Smooth muscle cell (in vitro differentiated cells): ENCODE results near the gene TOMM70. TPM values are rescaled to one million over a fixed set of nuclear protein-coding genes. Genes with fewer than 3 reads are reported as not detected.

Experiments used
- DNase-seq: peaks from one replicate; lab custom pipeline; 2025; ENCODE audit not compliant: unreplicated experiment; lab: John Stamatoyannopoulos, UW
- H2AFZ ChIP-seq: fragments of 200-600 bp; sonication (generic); 2 replicates; pipeline ENCODE4 v1.6.0; 2016; ENCODE audit warnings: antibody characterized with exemption, low read depth, mild to moderate bottlenecking
- H3F3A ChIP-seq: fragments of 200-600 bp; sonication (generic); 2 replicates; pipeline ENCODE4 v1.6.0; 2017; ENCODE audit warnings: antibody characterized with exemption, low read depth
- H3K27ac ChIP-seq: fragments of 200-600 bp; sonication (generic); 2 replicates; pipeline ENCODE4 v1.5.1; 2016; ENCODE audit warnings: low read depth, mild to moderate bottlenecking
- H3K27me3 ChIP-seq: fragments of 200-600 bp; sonication (generic); 2 replicates; pipeline ENCODE4 v1.6.1; 2016; ENCODE audit warnings: low read depth, mild to moderate bottlenecking
- H3K36me3 ChIP-seq: fragments of 200-600 bp; sonication (generic); 2 replicates; pipeline ENCODE4 v1.5.1; 2016; ENCODE audit warnings: low read depth
- H3K4me1 ChIP-seq: fragments of 200-600 bp; sonication (generic); 2 replicates; pipeline ENCODE4 v1.5.1; 2016; ENCODE audit warnings: low read depth
- H3K4me2 ChIP-seq: fragments of 200-600 bp; sonication (generic); 2 replicates; pipeline ENCODE4 v1.6.0; 2016; ENCODE audit warnings: mild to moderate bottlenecking
- H3K4me3 ChIP-seq: fragments of 200-600 bp; sonication (generic); 2 replicates; pipeline ENCODE4 v1.5.1; 2016; ENCODE audit warnings: mild to moderate bottlenecking
- H3K79me2 ChIP-seq: fragments of 200-600 bp; sonication (generic); 2 replicates; pipeline ENCODE4 v1.6.0; 2016; ENCODE audit warnings: low read depth, mild to moderate bottlenecking
- H3K9ac ChIP-seq: fragments of 200-600 bp; sonication (generic); 2 replicates; pipeline ENCODE4 v1.6.0; 2016; ENCODE audit warnings: low read depth
- H3K9me3 ChIP-seq: fragments of 200-600 bp; sonication (generic); replicated peaks from 2 replicates; pipeline ENCODE4 v1.5.1; 2016; ENCODE audit warnings: low read depth
- H4K20me1 ChIP-seq: fragments of 200-600 bp; sonication (generic); 2 replicates; pipeline ENCODE4 v1.6.0; 2016; ENCODE audit warnings: low read depth
- CTCF ChIP-seq: fragments of 200-600 bp; sonication (generic); IDR thresholded peaks from 2 replicates; pipeline ENCODE4 v1.5.1; 2017; ENCODE audit warnings: borderline replicate concordance, mild to moderate bottlenecking, antibody characterized with exemption; ENCODE audit not compliant: insufficient read depth, poor library complexity, severe bottlenecking
- whole genome bisulfite sequencing: methylation state at CpG from one replicate; pipeline ENCODE4 v1.1.7; 2016; ENCODE audit warnings: low lambda C conversion rate; 5-methylcytosine and 5-hydroxymethylcytosine counted together
- polyA plus RNA-seq: library from polyadenylated mRNA; unstranded; fragments of >200 nt; fragmentation: Nextera tagmentation; extraction: Ambion mirVana; gene quantifications from 2 replicates; pipeline ENCODE4 v1.2.1, GENCODE V29; 2016
- total RNA-seq: library from RNA; depleted of rRNA; stranded (reverse); fragments of >200 nt; gene quantifications from 2 replicates; pipeline ENCODE4 v1.2.3, GENCODE V29; 2014

TOMM70 gene
- total and polyA plus RNA-seq, 2 experiments from 2014 or later: 28.1 to 53.7 TPM

GRCh38 chr3:100413613-100414012, 12.7 kb upstream of the TOMM70 start:
- Histone ChIP-seq H3K4me1 (no peaks in the 10 kb centered on the region), H3K27me3 (no peaks in the 10 kb centered on the region), H3K9me3 (no peaks in the 10 kb centered on the region), H2AFZ (no peak overlapping the region), H3K4me3 (no peak overlapping the region), H3K9ac (no peak overlapping the region), H3K27ac (no peak overlapping the region), H3F3A (no peaks in the 10 kb centered on the region), H3K36me3 (no peaks in the 10 kb centered on the region), H3K79me2 (no peaks in the 10 kb centered on the region), H3K4me2 (no peak overlapping the region), H4K20me1 (no peaks in the 10 kb centered on the region)
- no peak for TF ChIP-seq CTCF
- no peak for DNase-seq
- 83% methylated on average over 2 of the region's 2 CpGs for WGBS

- Histone ChIP-seq H3K79me2 (no peaks in the 10 kb centered on the region), H2AFZ (no peak overlapping the region), H4K20me1 (no peaks in the 10 kb centered on the region), H3K9ac (no peak overlapping the region), H3K4me3 (no peak overlapping the region), H3K4me2 (no peak overlapping the region), H3K4me1 (no peaks in the 10 kb centered on the region), H3K36me3 (no peaks in the 10 kb centered on the region), H3F3A (no peaks in the 10 kb centered on the region), H3K27ac (no peak overlapping the region), H3K27me3 (no peaks in the 10 kb centered on the region), H3K9me3 (no peaks in the 10 kb centered on the region)
- no peak for TF ChIP-seq CTCF
- no peak for DNase-seq
- 100% methylated on average over 4 of the region's 4 CpGs for WGBS
These were observed 12.2 kb upstream of the TOMM70 start for GRCh38 chr3:100412912-100413590.

- Histone ChIP-seq H3K4me2 (no peak overlapping the region), H2AFZ (no peak overlapping the region), H4K20me1 (no peaks in the 10 kb centered on the region), H3K4me1 (no peaks in the 10 kb centered on the region), H3K9me3 (no peaks in the 10 kb centered on the region), H3K27me3 (no peaks in the 10 kb centered on the region), H3K27ac (no peak overlapping the region), H3K79me2 (peaks cover 4% of the 10 kb centered on the region), H3K9ac (no peak overlapping the region), H3K36me3 (no peaks in the 10 kb centered on the region), H3K4me3 (no peak overlapping the region), H3F3A (no peaks in the 10 kb centered on the region)
- TF ChIP-seq CTCF: no peak
- 98% methylated on average over 2 of the region's 2 CpGs for WGBS
- DNase-seq: no peak
These were observed 10.4 kb upstream of the TOMM70 start for GRCh38 chr3:100411091-100411982.
